ENCODE measurements around the gene IRF2BP1.
"Not testable (repeated sequence)": the region's sequence is repeated elsewhere in the genome, so short reads cannot be mapped to it uniquely, and the experiment has no call there.

DNA sequence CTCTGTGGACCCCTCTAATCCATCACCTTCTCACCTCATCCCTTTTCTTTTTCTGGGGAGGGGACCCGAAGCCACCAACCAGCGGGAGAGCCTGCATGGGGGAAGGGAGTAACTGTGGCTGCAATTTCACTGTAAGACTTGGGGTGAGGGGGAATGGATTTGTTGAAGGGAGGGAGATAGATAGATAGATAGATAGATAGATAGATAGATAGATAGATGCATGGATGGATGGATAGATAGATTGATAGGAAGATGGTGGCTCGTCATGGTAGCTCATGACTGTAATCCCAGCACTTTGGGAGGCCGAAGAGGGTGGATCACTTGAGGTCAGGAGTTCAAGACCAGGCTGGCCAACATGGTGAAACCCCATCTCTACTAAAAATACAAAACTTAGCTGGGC is 18.7 kb downstream of the IRF2BP1 start:
- not testable (repeated sequence) for TF ChIP-seq CTCF, EZH2, EZH2phosphoT487 (IDR thresholded peaks at IDR 0.05)
